Fibroblast of lung (primary cell): ENCODE measurements around the gene CAMKMT. TPM values are rescaled to one million over a fixed set of nuclear protein-coding genes. Genes with fewer than 3 reads are reported as not detected.

ENCODE experiments used
- DNase-seq, 2 donors: peaks; one replicate each; pipeline versions ENCODE4 v3.0.0 to v3.0.0-alpha.2; 2010; ENCODE audit warnings: low read depth in 2 of 2
- H2AFZ ChIP-seq: 2 replicates; pipeline ENCODE4 v1.5.1; 2012; ENCODE audit warnings: low read length, control low read depth, inconsistent platforms
- H3K27ac ChIP-seq: 2 replicates; pipeline ENCODE4 v1.5.1; 2011; ENCODE audit warnings: low read length, control low read depth; ENCODE audit not compliant: insufficient read depth
- H3K27me3 ChIP-seq: 2 replicates; pipeline ENCODE4 v1.5.1; 2011; ENCODE audit warnings: mild to moderate bottlenecking, low read length; ENCODE audit not compliant: control insufficient read depth, insufficient read depth
- H3K36me3 ChIP-seq: 2 replicates; pipeline ENCODE4 v1.5.1; 2011; ENCODE audit warnings: low read length; ENCODE audit not compliant: control insufficient read depth, insufficient read depth
- H3K4me1 ChIP-seq: 2 replicates; pipeline ENCODE4 v1.5.1; 2011; ENCODE audit warnings: low read length; ENCODE audit not compliant: control insufficient read depth, insufficient read depth; ENCODE audit errors: extremely low read depth
- H3K4me2 ChIP-seq: 2 replicates; pipeline ENCODE4 v1.5.1; 2011; ENCODE audit warnings: low read length, control low read depth; ENCODE audit not compliant: insufficient read depth; ENCODE audit errors: extremely low read depth
- H3K4me3 ChIP-seq, 4 experiments: fragments of 200-600 bp in 1 of 4; sonication (generic) in 1 of 4; replicated peaks in 1 of 4; 2 replicates each; pipeline ENCODE4 v1.5.1; 2011 to 2016; ENCODE audit warnings: low read length in 4 of 4, low read depth in 3 of 4, mild to moderate bottlenecking in 3 of 4, control low read depth in 2 of 4, inconsistent platforms in 1 of 4, mixed read lengths in 1 of 4; ENCODE audit not compliant: insufficient read depth in 1 of 4; ENCODE audit errors: control extremely low read depth in 1 of 4
- H3K79me2 ChIP-seq: 2 replicates; pipeline ENCODE4 v1.5.1; 2012; ENCODE audit warnings: mild to moderate bottlenecking, low read length, inconsistent platforms; ENCODE audit not compliant: control insufficient read depth, insufficient read depth
- H3K9ac ChIP-seq: 2 replicates; pipeline ENCODE4 v1.5.1; 2011; ENCODE audit warnings: mild to moderate bottlenecking, low read length, control low read depth; ENCODE audit not compliant: insufficient read depth
- H3K9me3 ChIP-seq: 2 replicates; pipeline ENCODE4 v1.5.1; 2012; ENCODE audit warnings: low read depth, low read length; ENCODE audit not compliant: control insufficient read depth, insufficient read depth
- H4K20me1 ChIP-seq: 2 replicates; pipeline ENCODE4 v1.5.1; 2011; ENCODE audit warnings: low read length; ENCODE audit not compliant: control insufficient read depth, insufficient read depth; ENCODE audit errors: extremely low read depth
- EZH2 ChIP-seq: IDR thresholded peaks from 2 replicates; pipeline ENCODE4 v1.5.1; 2012; ENCODE audit warnings: low read length, control low read depth, mild to moderate bottlenecking; ENCODE audit errors: missing control alignments
- polyA plus RNA-seq, 2 donors: library from polyadenylated mRNA; depleted of rRNA in 1 of 2; stranded (reverse) in 1 of 2; unstranded in 1 of 2; fragments of >200 nt; gene quantifications; 2 replicates each; pipeline ENCODE4 v1.2.1, GENCODE V29; 2011 to 2012; ENCODE audit warnings: missing spikeins in 1 of 2
- total RNA-seq: library from RNA; depleted of rRNA; stranded (reverse); fragments of >200 nt; gene quantifications from 2 replicates; pipeline ENCODE4 v1.2.1, GENCODE V29; 2014
- TF ChIP-seq, protein P1 (sequence below), 2 donors: IDR thresholded peaks in 1 of 2; conservative IDR thresholded peaks in 1 of 2; 1 replicate in 1 of 2; 2 replicates in 1 of 2; pipeline ENCODE4 v1.5.1; 2011 to 2012; ENCODE audit warnings: low read length in 2 of 2, control low read depth in 1 of 2, inconsistent platforms in 1 of 2, low read depth in 1 of 2, mild to moderate bottlenecking in 1 of 2

Gene CAMKMT
- total and polyA plus RNA-seq, 2 donors (not counting 1 experiment from before 2014, with no cell fraction given) = 7.9 to 11.6 TPM

DNA sequence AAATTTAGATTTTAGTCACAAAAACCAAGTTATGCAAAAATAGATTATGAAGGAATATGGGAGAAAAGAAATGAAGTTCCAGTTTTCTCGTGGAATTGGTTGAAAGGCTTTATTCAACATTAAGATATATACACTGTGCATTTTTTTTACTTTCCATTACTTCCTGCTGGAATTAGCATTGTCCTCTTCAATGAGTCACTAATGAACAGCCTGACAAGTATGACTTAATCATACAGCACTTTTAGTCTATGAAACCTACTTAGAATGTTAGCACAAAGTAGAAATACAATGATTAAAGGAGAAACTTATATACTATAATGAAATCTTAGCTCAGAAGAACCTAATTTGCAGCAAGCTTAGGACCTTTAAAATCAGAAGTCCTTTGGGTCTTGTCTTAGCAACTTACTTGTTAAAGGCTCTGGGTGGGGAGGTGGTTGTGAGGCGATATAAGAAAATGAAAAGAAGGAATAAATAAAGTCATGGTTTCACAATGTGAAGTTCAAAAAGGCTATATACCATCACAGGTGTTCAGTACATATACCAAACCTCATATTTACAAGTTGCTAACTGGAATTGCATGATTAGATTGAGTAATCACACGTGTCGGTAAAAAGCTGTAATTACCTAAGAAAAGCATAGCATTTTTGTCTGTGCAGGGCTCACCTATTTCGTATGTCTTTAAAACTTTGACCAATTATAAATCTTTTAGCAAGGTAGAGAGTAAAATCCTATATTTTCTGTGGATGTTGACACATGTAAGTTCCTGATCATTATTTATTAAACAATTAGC lies 236.8 kb downstream of the CAMKMT start:
- no peaks in the 10 kb centered on the region for H3K79me2 ChIP-seq
- DNase-seq = peak in 1 of 2 donors; percentile 5
- H3K27me3 ChIP-seq = no peaks in the 10 kb centered on the region
- no peak overlapping the region for H3K27ac ChIP-seq
- H3K9ac ChIP-seq = no peak overlapping the region
- H3K9me3 ChIP-seq = no peaks in the 10 kb centered on the region
- H3K4me1 ChIP-seq = no peaks in the 10 kb centered on the region
- H4K20me1 ChIP-seq = no peaks in the 10 kb centered on the region
- TF ChIP-seq EZH2 = no peak
- TF ChIP-seq, protein P1, sequence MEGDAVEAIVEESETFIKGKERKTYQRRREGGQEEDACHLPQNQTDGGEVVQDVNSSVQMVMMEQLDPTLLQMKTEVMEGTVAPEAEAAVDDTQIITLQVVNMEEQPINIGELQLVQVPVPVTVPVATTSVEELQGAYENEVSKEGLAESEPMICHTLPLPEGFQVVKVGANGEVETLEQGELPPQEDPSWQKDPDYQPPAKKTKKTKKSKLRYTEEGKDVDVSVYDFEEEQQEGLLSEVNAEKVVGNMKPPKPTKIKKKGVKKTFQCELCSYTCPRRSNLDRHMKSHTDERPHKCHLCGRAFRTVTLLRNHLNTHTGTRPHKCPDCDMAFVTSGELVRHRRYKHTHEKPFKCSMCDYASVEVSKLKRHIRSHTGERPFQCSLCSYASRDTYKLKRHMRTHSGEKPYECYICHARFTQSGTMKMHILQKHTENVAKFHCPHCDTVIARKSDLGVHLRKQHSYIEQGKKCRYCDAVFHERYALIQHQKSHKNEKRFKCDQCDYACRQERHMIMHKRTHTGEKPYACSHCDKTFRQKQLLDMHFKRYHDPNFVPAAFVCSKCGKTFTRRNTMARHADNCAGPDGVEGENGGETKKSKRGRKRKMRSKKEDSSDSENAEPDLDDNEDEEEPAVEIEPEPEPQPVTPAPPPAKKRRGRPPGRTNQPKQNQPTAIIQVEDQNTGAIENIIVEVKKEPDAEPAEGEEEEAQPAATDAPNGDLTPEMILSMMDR (conservative IDR thresholded peaks at IDR 0.05 in 1 of 2, IDR thresholded peaks at IDR 0.05 in 1 of 2; ENCODE audit: low read depth in 1 of 2, low read length in 2 of 2) = no peak
- H2AFZ ChIP-seq = no peak overlapping the region
- no peaks in the 10 kb centered on the region for H3K36me3 ChIP-seq
- no peak overlapping the region for H3K4me2 ChIP-seq
- no peak overlapping the region for H3K4me3 ChIP-seq

DNA sequence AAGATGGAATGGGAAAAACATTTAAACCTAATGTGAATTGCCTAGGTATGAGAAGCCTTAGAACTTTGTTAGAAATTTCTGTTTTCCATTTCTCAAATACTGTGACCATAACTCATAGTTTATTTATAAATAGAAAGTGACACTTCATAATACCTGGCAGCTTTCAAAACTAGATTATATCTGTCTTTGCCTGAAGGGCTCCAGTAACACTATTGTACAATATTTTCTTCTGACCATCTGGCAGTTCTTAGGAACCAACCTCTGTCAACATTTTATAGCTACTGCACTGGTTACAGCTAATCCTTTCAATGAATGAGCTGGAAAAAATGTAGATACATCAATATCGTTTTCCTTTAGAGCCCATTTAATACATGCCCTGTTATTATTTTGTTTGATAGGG lies 237.4 kb downstream of the CAMKMT start:
- Histone ChIP-seq H3K27me3 (no peaks in the 10 kb centered on the region), H3K4me2 (no peak overlapping the region), H3K9me3 (no peaks in the 10 kb centered on the region), H3K79me2 (no peaks in the 10 kb centered on the region), H4K20me1 (no peaks in the 10 kb centered on the region), H3K27ac (no peak overlapping the region), H3K36me3 (no peaks in the 10 kb centered on the region), H3K9ac (no peak overlapping the region), H3K4me3 (no peak overlapping the region), H3K4me1 (no peaks in the 10 kb centered on the region), H2AFZ (no peak overlapping the region)
- DNase-seq = no peak
- TF ChIP-seq EZH2 = no peak
- TF ChIP-seq, protein P1 (conservative IDR thresholded peaks at IDR 0.05 in 1 of 2, IDR thresholded peaks at IDR 0.05 in 1 of 2; ENCODE audit: low read depth in 1 of 2, low read length in 2 of 2) = no peak

DNA sequence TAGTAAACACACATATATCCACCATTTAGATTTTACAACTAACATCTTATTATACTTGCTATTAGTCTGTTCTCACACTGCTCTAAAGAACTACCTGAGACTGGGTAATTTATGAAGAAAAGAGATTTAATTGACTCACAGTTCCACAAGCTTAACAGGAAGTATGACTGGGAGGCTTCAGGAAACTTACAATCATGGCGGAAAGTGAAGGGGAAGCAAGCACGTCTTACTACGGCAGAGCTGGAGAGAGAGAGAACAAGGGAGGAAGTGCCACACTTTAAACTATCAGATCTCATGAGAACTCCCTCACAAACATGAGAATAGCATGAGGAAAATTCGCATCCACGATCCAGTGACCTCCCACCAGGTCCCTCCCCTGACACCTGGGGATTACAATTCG lies 240.7 kb downstream of the CAMKMT start:
- Histone ChIP-seq H3K79me2 (no peaks in the 10 kb centered on the region), H3K4me1 (no peaks in the 10 kb centered on the region), H3K36me3 (no peaks in the 10 kb centered on the region), H3K9me3 (no peaks in the 10 kb centered on the region), H3K9ac (no peak overlapping the region), H3K4me2 (no peak overlapping the region), H3K27ac (no peak overlapping the region), H4K20me1 (no peaks in the 10 kb centered on the region), H3K27me3 (no peaks in the 10 kb centered on the region), H3K4me3 (no peak overlapping the region), H2AFZ (no peak overlapping the region)
- no peak for DNase-seq
- TF ChIP-seq, protein P1 (conservative IDR thresholded peaks at IDR 0.05 in 1 of 2, IDR thresholded peaks at IDR 0.05 in 1 of 2; ENCODE audit: low read depth in 1 of 2, low read length in 2 of 2) = no peak
- no peak for TF ChIP-seq EZH2
